Gastroesophageal sphincter (tissue), 3 donors: ENCODE data around the gene KHDRBS1.

Experiments
- POLR2A ChIP-seq, 2 donors: fragments of 450-650 bp; IDR thresholded peaks; one replicate each; pipeline ENCODE4 v1.6.1; 2017; ENCODE audit warnings: antibody characterized with exemption in 2 of 2, mild to moderate bottlenecking in 2 of 2, moderate library complexity in 1 of 2
- POLR2AphosphoS5 ChIP-seq: sonication (generic); formaldehyde crosslinking; IDR thresholded peaks from one replicate; pipeline ENCODE4 v1.6.1; 2017; ENCODE audit warnings: antibody characterized with exemption
- TF ChIP-seq, protein P1 (sequence below), 4 experiments: fragments of 200-600 bp in 2 of 4; fragments of 450-650 bp in 2 of 4; sonication (generic) in 1 of 4; IDR thresholded peaks; one replicate each; pipeline ENCODE4 v1.5.1; 2017 to 2019; ENCODE audit warnings: antibody characterized with exemption in 4 of 4, mild to moderate bottlenecking in 2 of 4, moderate library complexity in 2 of 4

DNA sequence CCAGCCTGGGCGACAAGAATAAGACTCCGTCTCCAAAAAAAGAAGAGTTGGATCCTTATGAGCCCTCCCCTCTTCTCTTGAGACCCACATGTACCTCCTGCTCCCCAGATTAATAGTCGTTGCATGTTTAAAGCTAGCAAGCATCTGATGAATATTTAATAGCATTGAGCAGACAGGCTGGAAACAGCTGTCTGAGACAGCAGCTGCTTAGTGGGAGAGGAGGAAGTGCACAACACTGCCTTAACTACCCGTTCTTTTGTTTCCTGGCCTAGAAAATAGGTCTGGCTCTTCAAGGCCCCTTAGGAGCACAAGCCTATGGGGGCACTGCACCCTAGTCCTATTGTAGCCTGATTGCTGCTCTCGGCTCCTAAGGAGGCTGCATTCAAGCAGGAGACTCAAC, 41.7 kb downstream of the KHDRBS1 start:
- TF ChIP-seq POLR2AphosphoS5 (no peak), POLR2A (IDR thresholded peaks at IDR 0.05) (no peak)
- TF ChIP-seq, protein P1, sequence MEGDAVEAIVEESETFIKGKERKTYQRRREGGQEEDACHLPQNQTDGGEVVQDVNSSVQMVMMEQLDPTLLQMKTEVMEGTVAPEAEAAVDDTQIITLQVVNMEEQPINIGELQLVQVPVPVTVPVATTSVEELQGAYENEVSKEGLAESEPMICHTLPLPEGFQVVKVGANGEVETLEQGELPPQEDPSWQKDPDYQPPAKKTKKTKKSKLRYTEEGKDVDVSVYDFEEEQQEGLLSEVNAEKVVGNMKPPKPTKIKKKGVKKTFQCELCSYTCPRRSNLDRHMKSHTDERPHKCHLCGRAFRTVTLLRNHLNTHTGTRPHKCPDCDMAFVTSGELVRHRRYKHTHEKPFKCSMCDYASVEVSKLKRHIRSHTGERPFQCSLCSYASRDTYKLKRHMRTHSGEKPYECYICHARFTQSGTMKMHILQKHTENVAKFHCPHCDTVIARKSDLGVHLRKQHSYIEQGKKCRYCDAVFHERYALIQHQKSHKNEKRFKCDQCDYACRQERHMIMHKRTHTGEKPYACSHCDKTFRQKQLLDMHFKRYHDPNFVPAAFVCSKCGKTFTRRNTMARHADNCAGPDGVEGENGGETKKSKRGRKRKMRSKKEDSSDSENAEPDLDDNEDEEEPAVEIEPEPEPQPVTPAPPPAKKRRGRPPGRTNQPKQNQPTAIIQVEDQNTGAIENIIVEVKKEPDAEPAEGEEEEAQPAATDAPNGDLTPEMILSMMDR (IDR thresholded peaks at IDR 0.05), result no peak
